Hepatocyte (in vitro differentiated cells): Measurements from ENCODE around the gene RGS11.

Experiments
- EZH2 ChIP-seq: fragments of 200-600 bp; sonication (generic); IDR thresholded peaks from 2 replicates; pipeline ENCODE4 v1.6.1; 2016; ENCODE audit warnings: antibody characterized with exemption, mild to moderate bottlenecking, borderline replicate concordance
- EZH2phosphoT487 ChIP-seq: fragments of 200-600 bp; sonication (generic); IDR thresholded peaks from one replicate; pipeline ENCODE4 v1.6.1; 2018; ENCODE audit warnings: antibody characterized with exemption, mild to moderate bottlenecking, low read depth, moderate library complexity; ENCODE audit not compliant: unreplicated experiment, severe bottlenecking
- TF ChIP-seq, protein P1 (sequence below): fragments of 200-600 bp; sonication (generic); IDR thresholded peaks from 2 replicates; pipeline ENCODE4 v1.5.1; 2016; ENCODE audit warnings: antibody characterized with exemption, mild to moderate bottlenecking; ENCODE audit not compliant: poor library complexity

DNA sequence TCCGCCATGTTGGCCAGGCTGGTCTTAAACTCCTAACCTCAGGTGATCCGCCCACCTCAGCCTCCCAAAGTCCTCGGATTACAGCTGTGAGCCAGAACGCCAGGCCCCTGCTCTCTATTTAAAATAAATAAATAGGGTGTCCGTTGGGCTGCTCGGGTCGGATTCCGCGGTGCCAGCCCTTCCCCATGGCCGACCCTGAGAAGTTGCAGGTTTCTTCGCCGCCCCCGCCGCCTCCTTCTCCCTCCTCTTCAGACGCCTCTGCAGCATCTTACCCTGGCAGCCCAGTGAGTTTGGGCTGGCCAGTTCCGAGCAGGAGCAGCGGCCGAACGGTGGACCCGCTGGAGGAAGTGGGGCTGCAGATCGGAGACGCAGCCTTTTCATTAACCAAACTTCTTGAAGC, 44.8 kb downstream of the RGS11 start:
- TF ChIP-seq, protein P1, sequence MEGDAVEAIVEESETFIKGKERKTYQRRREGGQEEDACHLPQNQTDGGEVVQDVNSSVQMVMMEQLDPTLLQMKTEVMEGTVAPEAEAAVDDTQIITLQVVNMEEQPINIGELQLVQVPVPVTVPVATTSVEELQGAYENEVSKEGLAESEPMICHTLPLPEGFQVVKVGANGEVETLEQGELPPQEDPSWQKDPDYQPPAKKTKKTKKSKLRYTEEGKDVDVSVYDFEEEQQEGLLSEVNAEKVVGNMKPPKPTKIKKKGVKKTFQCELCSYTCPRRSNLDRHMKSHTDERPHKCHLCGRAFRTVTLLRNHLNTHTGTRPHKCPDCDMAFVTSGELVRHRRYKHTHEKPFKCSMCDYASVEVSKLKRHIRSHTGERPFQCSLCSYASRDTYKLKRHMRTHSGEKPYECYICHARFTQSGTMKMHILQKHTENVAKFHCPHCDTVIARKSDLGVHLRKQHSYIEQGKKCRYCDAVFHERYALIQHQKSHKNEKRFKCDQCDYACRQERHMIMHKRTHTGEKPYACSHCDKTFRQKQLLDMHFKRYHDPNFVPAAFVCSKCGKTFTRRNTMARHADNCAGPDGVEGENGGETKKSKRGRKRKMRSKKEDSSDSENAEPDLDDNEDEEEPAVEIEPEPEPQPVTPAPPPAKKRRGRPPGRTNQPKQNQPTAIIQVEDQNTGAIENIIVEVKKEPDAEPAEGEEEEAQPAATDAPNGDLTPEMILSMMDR = no peak
- no peak for TF ChIP-seq EZH2
- no peak for TF ChIP-seq EZH2phosphoT487
